ENCODE measurements around the gene ZNF618.

ZNF618 gene

DNA sequence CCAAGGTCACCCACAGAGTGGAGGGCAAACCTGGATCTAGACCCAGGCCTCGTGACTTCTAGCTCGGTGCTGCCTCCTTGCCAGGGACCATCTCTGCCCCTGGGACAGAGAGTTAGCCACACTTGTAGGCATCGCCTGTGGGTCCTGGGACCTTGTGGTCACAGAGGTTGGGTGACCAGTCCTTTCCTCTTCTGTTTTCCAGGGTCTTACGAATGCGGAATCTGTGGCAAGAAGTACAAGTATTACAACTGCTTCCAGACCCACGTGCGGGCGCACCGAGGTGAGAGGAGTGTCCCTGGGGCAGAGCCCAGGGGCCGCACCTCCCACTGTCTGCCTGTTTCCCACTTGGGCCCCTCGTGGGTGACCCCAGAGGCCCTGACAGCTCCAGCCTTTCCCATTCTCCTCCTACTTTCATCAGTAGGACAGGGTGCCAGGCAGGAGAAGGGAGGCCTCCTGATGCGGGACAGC lies 125.7 kb downstream of the ZNF618 start:
- no peak overlapping the region for H3K4me3 ChIP-seq (ENCODE audit: low read length)
- TF ChIP-seq, protein P1, sequence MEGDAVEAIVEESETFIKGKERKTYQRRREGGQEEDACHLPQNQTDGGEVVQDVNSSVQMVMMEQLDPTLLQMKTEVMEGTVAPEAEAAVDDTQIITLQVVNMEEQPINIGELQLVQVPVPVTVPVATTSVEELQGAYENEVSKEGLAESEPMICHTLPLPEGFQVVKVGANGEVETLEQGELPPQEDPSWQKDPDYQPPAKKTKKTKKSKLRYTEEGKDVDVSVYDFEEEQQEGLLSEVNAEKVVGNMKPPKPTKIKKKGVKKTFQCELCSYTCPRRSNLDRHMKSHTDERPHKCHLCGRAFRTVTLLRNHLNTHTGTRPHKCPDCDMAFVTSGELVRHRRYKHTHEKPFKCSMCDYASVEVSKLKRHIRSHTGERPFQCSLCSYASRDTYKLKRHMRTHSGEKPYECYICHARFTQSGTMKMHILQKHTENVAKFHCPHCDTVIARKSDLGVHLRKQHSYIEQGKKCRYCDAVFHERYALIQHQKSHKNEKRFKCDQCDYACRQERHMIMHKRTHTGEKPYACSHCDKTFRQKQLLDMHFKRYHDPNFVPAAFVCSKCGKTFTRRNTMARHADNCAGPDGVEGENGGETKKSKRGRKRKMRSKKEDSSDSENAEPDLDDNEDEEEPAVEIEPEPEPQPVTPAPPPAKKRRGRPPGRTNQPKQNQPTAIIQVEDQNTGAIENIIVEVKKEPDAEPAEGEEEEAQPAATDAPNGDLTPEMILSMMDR (IDR thresholded peaks at IDR 0.05; ENCODE audit: insufficient read depth, low read depth, low read length, missing control alignments), result no peak
- no peak for DNase-seq (ENCODE audit: low read depth)

- no peak overlapping the region for H3K4me3 ChIP-seq (ENCODE audit: low read length)
- TF ChIP-seq, protein P1 (IDR thresholded peaks at IDR 0.05; ENCODE audit: insufficient read depth, low read depth, low read length, missing control alignments), result no peak
- no peak for DNase-seq (ENCODE audit: low read depth)
These were observed 126.3 kb downstream of the ZNF618 start for GRCh38 chr9:114002271-114002985.

DNA sequence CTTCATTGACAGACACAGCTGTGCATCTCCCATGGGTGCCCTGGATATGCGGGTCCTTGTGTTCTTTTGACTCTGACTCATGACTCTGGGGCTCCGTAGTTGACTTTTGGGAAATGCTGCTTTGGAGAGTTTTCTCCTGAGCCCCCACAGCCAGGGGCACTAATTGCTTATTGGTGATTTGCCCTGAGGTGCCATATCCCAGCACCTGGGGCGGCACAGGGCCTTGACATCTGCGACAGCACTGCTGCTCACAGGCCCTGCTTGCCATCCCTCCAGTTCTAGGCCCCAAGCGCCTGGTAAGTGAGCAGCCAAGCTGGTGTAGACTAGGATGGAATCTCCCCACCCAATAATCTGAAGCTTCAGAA lies 126.9 kb downstream of the ZNF618 start:
- H3K4me3 ChIP-seq (ENCODE audit: low read length), result no peak overlapping the region
- DNase-seq (ENCODE audit: low read depth), result no peak
- TF ChIP-seq, protein P1 (IDR thresholded peaks at IDR 0.05; ENCODE audit: insufficient read depth, low read depth, low read length, missing control alignments), result no peak

DNA sequence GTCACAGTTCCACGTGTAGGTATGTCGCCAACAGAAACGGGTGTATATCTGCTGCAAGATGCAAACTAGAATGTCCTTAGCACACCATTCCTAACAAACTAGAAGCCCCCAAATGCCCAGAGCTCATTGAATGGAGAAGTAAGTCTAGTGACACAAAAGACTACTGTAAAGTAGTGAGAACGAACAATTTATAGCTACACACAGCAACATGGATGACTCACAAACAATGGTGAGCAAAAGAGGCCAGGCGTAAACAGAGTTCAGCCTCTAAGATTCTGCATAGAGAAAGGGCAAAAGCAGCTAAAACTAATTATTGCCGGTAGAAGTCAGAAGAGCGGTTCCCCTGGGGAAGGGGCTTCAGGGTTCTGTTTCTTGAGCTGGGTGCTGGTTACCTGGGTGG lies 127.2 kb downstream of the ZNF618 start:
- TF ChIP-seq, protein P1 (IDR thresholded peaks at IDR 0.05; ENCODE audit: insufficient read depth, low read depth, low read length, missing control alignments), result no peak
- no peak for DNase-seq (ENCODE audit: low read depth)
- no peak overlapping the region for H3K4me3 ChIP-seq (ENCODE audit: low read length)

GRCh38 chr9:114003758-114004157 lies 127.6 kb downstream of the ZNF618 start:
- DNase-seq (ENCODE audit: low read depth), result no peak
- TF ChIP-seq, protein P1 (IDR thresholded peaks at IDR 0.05; ENCODE audit: insufficient read depth, low read depth, low read length, missing control alignments), result no peak
- no peak overlapping the region for H3K4me3 ChIP-seq (ENCODE audit: low read length)

GRCh38 chr9:114004221-114004716 lies 128.2 kb downstream of the ZNF618 start:
- TF ChIP-seq, protein P1 (IDR thresholded peaks at IDR 0.05; ENCODE audit: insufficient read depth, low read depth, low read length, missing control alignments), result no peak
- no peak for DNase-seq (ENCODE audit: low read depth)
- H3K4me3 ChIP-seq (ENCODE audit: low read length), result no peak overlapping the region

Data from epithelial cell of esophagus (primary cell).